T47D (cell line): ENCODE measurements around the gene SYT9.

ENCODE experiments used
- DNase-seq, 2 experiments: peaks; one replicate each; pipeline versions ENCODE4 v3.0.0 to v3.0.0-alpha.2; 2011 to 2012; ENCODE audit warnings: low read depth in 1 of 2, low spot score in 1 of 2
- JUND ChIP-seq: IDR thresholded peaks from 2 replicates; pipeline ENCODE4 v1.6.1; 2012; ENCODE audit warnings: low read depth
- in situ Hi-C: cut with HindIII; loops from 2 replicates; pipeline ENCODE4 v1.10.0; 2016; ENCODE audit warnings: low sequenced_read_pairs, low pct_unique_long_range_greater_than_20kb

SYT9 gene

GRCh38 chr11:7381937-7382336 is 130.2 kb downstream of the SYT9 start:
- no peak for DNase-seq
- no peak for TF ChIP-seq JUND
- in situ Hi-C loops = no loop called here

- in situ Hi-C loops = no loop called here
- no peak for TF ChIP-seq JUND
- no peak for DNase-seq
Measured at GRCh38 chr11:7383406-7383805, 131.7 kb downstream of the SYT9 start.

GRCh38 chr11:7384691-7385090 is 133.0 kb downstream of the SYT9 start:
- no peak for TF ChIP-seq JUND
- in situ Hi-C loops = no loop called here
- DNase-seq = no peak

GRCh38 chr11:7385532-7385931 is 133.8 kb downstream of the SYT9 start:
- DNase-seq = no peak
- TF ChIP-seq JUND = no peak
- in situ Hi-C loops = no loop called here

- in situ Hi-C loops = no loop called here
Measured at GRCh38 chr11:7413961-7414915, 162.5 kb downstream of the SYT9 start.

GRCh38 chr11:7414973-7415817 is 163.5 kb downstream of the SYT9 start:
- in situ Hi-C loops = no loop called here
- no peak for TF ChIP-seq JUND
- no peak for DNase-seq

More at GRCh38 chr11:7413961-7414915, 162.5 kb downstream of the SYT9 start:
- TF ChIP-seq JUND = no peak
- DNase-seq = peak; percentile 9 to 70

- TF ChIP-seq JUND = no peak
- in situ Hi-C loops = no loop called here
- DNase-seq = no peak
Measured at GRCh38 chr11:7416080-7416479, 164.4 kb downstream of the SYT9 start.

- TF ChIP-seq JUND = no peak
- in situ Hi-C loops = no loop called here
- no peak for DNase-seq
Measured at GRCh38 chr11:7417328-7417727, 165.6 kb downstream of the SYT9 start.

- no peak for DNase-seq
- in situ Hi-C loops = no loop called here
- TF ChIP-seq JUND = no peak
Measured at GRCh38 chr11:7418061-7418460, 166.4 kb downstream of the SYT9 start.

- no peak for DNase-seq
- TF ChIP-seq JUND = no peak
- in situ Hi-C loops = no loop called here
Measured at GRCh38 chr11:7418906-7419305, 167.2 kb downstream of the SYT9 start.

- no peak for DNase-seq
- no peak for TF ChIP-seq JUND
- in situ Hi-C loops = no loop called here
Measured at GRCh38 chr11:7421136-7421535, 169.4 kb downstream of the SYT9 start.

- in situ Hi-C loops = no loop called here
- DNase-seq = no peak
- TF ChIP-seq JUND = no peak
Measured at GRCh38 chr11:7422544-7423331, 171.0 kb downstream of the SYT9 start.
